ENCODE results near the gene BUD13. TPM values are rescaled to one million over a fixed set of nuclear protein-coding genes. Genes with fewer than 3 reads are reported as not detected.
A peak's percentile ranks its signal among the peaks of the same experiment; 100 is the strongest.

BUD13 gene
- total and polyA plus RNA-seq, 2 of the 13 experiments (the other 11 are each of a cell fraction or from before 2014, with no cell fraction given): 13.3 to 25.9 TPM

DNA sequence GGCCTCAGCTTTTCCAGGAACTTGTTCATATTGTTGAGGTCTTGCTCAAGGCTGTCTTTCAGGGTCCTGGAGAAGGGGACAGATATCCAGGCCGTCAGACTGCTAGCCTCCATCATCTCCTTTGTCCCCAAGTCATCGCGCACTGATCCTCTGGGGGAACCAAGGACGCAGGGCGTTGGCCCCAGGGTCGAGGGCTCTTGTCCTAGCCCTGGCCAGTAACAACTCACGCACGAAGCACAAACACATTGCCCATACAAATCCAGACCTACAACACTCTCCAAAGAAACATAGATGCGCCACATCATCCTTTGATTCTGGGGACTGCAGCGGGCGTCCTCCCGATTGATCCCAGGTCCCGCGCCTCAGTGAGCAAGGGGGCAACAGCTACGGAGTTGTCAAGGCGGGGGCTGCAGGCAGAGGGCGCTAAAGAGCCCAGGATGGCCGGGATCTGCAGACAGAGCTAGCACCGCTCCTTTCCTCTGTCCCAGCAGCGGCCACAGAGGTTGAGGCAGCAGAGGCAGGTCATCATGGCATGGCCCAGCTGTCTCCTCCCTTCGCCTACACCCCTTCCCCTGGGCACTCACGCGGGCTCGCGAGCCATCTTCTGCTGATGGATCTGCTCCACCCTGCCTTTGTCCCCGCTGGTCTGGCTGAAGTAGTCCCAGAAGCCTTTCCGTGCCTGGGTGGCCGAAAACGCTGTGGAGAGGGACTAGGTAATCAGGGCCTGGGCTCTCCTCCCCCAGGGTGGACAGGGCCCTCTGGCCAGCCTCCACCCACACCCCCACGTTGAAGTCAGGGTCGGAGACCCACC is 18.4 kb upstream of the BUD13 start (continued):
- TF ChIP-seq, protein P1, sequence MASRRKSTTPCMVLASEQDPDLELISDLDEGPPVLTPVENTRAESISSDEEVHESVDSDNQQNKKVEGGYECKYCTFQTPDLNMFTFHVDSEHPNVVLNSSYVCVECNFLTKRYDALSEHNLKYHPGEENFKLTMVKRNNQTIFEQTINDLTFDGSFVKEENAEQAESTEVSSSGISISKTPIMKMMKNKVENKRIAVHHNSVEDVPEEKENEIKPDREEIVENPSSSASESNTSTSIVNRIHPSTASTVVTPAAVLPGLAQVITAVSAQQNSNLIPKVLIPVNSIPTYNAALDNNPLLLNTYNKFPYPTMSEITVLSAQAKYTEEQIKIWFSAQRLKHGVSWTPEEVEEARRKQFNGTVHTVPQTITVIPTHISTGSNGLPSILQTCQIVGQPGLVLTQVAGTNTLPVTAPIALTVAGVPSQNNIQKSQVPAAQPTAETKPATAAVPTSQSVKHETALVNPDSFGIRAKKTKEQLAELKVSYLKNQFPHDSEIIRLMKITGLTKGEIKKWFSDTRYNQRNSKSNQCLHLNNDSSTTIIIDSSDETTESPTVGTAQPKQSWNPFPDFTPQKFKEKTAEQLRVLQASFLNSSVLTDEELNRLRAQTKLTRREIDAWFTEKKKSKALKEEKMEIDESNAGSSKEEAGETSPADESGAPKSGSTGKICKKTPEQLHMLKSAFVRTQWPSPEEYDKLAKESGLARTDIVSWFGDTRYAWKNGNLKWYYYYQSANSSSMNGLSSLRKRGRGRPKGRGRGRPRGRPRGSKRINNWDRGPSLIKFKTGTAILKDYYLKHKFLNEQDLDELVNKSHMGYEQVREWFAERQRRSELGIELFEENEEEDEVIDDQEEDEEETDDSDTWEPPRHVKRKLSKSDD (CRISPR knock-in tag; IDR thresholded peaks at IDR 0.05; ENCODE audit: low read depth): no peak
- no peak for TF ChIP-seq MTA1 (CRISPR knock-in tag; IDR thresholded peaks at IDR 0.05; ENCODE audit: borderline replicate concordance)
- no peak for TF ChIP-seq PAF1 (CRISPR knock-in tag; IDR thresholded peaks at IDR 0.05)
- TF ChIP-seq, protein P2, sequence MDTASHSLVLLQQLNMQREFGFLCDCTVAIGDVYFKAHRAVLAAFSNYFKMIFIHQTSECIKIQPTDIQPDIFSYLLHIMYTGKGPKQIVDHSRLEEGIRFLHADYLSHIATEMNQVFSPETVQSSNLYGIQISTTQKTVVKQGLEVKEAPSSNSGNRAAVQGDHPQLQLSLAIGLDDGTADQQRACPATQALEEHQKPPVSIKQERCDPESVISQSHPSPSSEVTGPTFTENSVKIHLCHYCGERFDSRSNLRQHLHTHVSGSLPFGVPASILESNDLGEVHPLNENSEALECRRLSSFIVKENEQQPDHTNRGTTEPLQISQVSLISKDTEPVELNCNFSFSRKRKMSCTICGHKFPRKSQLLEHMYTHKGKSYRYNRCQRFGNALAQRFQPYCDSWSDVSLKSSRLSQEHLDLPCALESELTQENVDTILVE (CRISPR knock-in tag; IDR thresholded peaks at IDR 0.05): no peak
- TF ChIP-seq, protein P3, sequence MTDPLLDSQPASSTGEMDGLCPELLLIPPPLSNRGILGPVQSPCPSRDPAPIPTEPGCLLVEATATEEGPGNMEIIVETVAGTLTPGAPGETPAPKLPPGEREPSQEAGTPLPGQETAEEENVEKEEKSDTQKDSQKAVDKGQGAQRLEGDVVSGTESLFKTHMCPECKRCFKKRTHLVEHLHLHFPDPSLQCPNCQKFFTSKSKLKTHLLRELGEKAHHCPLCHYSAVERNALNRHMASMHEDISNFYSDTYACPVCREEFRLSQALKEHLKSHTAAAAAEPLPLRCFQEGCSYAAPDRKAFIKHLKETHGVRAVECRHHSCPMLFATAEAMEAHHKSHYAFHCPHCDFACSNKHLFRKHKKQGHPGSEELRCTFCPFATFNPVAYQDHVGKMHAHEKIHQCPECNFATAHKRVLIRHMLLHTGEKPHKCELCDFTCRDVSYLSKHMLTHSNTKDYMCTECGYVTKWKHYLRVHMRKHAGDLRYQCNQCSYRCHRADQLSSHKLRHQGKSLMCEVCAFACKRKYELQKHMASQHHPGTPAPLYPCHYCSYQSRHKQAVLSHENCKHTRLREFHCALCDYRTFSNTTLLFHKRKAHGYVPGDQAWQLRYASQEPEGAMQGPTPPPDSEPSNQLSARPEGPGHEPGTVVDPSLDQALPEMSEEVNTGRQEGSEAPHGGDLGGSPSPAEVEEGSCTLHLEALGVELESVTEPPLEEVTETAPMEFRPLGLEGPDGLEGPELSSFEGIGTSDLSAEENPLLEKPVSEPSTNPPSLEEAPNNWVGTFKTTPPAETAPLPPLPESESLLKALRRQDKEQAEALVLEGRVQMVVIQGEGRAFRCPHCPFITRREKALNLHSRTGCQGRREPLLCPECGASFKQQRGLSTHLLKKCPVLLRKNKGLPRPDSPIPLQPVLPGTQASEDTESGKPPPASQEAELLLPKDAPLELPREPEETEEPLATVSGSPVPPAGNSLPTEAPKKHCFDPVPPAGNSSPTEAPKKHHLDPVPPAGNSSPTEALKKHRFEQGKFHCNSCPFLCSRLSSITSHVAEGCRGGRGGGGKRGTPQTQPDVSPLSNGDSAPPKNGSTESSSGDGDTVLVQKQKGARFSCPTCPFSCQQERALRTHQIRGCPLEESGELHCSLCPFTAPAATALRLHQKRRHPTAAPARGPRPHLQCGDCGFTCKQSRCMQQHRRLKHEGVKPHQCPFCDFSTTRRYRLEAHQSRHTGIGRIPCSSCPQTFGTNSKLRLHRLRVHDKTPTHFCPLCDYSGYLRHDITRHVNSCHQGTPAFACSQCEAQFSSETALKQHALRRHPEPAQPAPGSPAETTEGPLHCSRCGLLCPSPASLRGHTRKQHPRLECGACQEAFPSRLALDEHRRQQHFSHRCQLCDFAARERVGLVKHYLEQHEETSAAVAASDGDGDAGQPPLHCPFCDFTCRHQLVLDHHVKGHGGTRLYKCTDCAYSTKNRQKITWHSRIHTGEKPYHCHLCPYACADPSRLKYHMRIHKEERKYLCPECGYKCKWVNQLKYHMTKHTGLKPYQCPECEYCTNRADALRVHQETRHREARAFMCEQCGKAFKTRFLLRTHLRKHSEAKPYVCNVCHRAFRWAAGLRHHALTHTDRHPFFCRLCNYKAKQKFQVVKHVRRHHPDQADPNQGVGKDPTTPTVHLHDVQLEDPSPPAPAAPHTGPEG (CRISPR knock-in tag; IDR thresholded peaks at IDR 0.05): 0 out of 2 replicates have a peak, but pooled peaks have one; percentile 25
- TF ChIP-seq ZNF333 (CRISPR knock-in tag; IDR thresholded peaks at IDR 0.05; ENCODE audit: borderline replicate concordance): no peak; the same call in 1 of the 2 replicates
- TF ChIP-seq, protein P4, sequence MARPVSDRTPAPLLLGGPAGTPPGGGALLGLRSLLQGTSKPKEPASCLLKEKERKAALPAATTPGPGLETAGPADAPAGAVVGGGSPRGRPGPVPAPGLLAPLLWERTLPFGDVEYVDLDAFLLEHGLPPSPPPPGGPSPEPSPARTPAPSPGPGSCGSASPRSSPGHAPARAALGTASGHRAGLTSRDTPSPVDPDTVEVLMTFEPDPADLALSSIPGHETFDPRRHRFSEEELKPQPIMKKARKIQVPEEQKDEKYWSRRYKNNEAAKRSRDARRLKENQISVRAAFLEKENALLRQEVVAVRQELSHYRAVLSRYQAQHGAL (CRISPR knock-in tag; IDR thresholded peaks at IDR 0.05; ENCODE audit: not compliant biosample characterization): no peak
- TF ChIP-seq, protein P5, sequence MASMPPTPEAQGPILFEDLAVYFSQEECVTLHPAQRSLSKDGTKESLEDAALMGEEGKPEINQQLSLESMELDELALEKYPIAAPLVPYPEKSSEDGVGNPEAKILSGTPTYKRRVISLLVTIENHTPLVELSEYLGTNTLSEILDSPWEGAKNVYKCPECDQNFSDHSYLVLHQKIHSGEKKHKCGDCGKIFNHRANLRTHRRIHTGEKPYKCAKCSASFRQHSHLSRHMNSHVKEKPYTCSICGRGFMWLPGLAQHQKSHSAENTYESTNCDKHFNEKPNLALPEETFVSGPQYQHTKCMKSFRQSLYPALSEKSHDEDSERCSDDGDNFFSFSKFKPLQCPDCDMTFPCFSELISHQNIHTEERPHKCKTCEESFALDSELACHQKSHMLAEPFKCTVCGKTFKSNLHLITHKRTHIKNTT (CRISPR knock-in tag; IDR thresholded peaks at IDR 0.05): no peak
- TF ChIP-seq ZNF775 (CRISPR knock-in tag; IDR thresholded peaks at IDR 0.05; ENCODE audit: borderline replicate concordance): no peak
- TF ChIP-seq PTBP1 (IDR thresholded peaks at IDR 0.05; ENCODE audit: low read depth, low read length, poor library complexity, severe bottlenecking): no peak
- no peak for TF ChIP-seq CHD2 (IDR thresholded peaks at IDR 0.05; ENCODE audit: low read depth, low read length)
- TF ChIP-seq, protein P6, sequence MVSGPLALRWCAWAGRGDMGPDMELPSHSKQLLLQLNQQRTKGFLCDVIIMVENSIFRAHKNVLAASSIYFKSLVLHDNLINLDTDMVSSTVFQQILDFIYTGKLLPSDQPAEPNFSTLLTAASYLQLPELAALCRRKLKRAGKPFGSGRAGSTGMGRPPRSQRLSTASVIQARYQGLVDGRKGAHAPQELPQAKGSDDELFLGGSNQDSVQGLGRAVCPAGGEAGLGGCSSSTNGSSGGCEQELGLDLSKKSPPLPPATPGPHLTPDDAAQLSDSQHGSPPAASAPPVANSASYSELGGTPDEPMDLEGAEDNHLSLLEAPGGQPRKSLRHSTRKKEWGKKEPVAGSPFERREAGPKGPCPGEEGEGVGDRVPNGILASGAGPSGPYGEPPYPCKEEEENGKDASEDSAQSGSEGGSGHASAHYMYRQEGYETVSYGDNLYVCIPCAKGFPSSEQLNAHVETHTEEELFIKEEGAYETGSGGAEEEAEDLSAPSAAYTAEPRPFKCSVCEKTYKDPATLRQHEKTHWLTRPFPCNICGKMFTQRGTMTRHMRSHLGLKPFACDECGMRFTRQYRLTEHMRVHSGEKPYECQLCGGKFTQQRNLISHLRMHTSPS (CRISPR knock-in tag; IDR thresholded peaks at IDR 0.05; ENCODE audit: low read depth): peak; percentile 66; the same call in 1 of the 2 replicates
- no peak for TF ChIP-seq ETV5 (CRISPR knock-in tag; IDR thresholded peaks at IDR 0.05; ENCODE audit: borderline replicate concordance)

Measured in HepG2 (cell line).